HL-60 (cell line): ENCODE data around the gene PTGDS.

ENCODE experiments used
- DNase-seq, 2 experiments: peaks; one replicate each; pipeline ENCODE4 v3.0.0-alpha.2; 2010 to 2020; ENCODE audit warnings: low read depth in 1 of 2, low spot score in 1 of 2
- H3K27ac ChIP-seq: fragments of 250-450 bp; sonication (Bioruptor Pico); replicated peaks from 2 replicates; pipeline ENCODE4 v1.5.1; 2020; ENCODE audit warnings: mild to moderate bottlenecking, moderate library complexity
- H3K27me3 ChIP-seq: fragments of 250-450 bp; sonication (Bioruptor Pico); 2 replicates; pipeline ENCODE4 v1.5.1; 2021; ENCODE audit warnings: mild to moderate bottlenecking, moderate library complexity; ENCODE audit not compliant: insufficient read depth, poor library complexity, severe bottlenecking
- H3K4me3 ChIP-seq: replicated peaks from 2 replicates; pipeline ENCODE4 v1.5.1; 2011; ENCODE audit warnings: mild to moderate bottlenecking, control low read depth, low read length; ENCODE audit not compliant: insufficient read depth
- CTCF ChIP-seq: IDR thresholded peaks from one replicate; pipeline ENCODE4 v1.5.1; 2011; ENCODE audit warnings: low read length, control low read depth, inconsistent platforms; ENCODE audit not compliant: insufficient read depth
- GABPA ChIP-seq: IDR thresholded peaks from 2 replicates; pipeline ENCODE4 v1.6.1; 2012; ENCODE audit warnings: low read depth
- POLR2AphosphoS5 ChIP-seq: IDR thresholded peaks from 2 replicates; pipeline ENCODE4 v1.6.1; 2012; ENCODE audit warnings: low read depth
- SPI1 ChIP-seq: IDR thresholded peaks from 2 replicates; pipeline ENCODE4 v1.6.1; 2012; ENCODE audit warnings: low read depth, mild to moderate bottlenecking, borderline replicate concordance
- TF ChIP-seq, protein P1 (sequence below): IDR thresholded peaks from 2 replicates; pipeline ENCODE4 v1.6.1; 2012; ENCODE audit warnings: low read depth; ENCODE audit not compliant: insufficient replicate concordance

Gene PTGDS

DNA sequence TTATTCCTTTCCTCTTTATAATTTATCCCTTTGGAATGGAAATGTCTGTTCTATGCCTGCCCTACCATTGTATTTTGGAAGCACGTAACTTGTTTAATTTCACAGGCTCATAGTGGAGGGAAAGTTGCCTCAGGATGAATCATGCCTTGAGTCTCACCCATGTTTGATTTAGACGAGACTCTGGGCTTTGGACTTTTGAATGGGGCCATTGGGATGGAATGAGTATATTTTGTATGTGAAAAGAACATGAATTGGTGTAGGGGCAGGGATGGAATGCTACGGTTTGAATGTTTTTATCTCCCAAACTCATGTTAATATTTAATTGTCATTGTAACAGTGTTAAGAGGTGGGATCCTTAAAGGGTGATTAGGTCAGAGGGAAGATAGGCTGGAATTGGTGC, 43.0 kb upstream of the PTGDS start:
- DNase-seq: no peak
- no peak overlapping the region for H3K4me3 ChIP-seq
- TF ChIP-seq SPI1: no peak
- TF ChIP-seq, protein P1, sequence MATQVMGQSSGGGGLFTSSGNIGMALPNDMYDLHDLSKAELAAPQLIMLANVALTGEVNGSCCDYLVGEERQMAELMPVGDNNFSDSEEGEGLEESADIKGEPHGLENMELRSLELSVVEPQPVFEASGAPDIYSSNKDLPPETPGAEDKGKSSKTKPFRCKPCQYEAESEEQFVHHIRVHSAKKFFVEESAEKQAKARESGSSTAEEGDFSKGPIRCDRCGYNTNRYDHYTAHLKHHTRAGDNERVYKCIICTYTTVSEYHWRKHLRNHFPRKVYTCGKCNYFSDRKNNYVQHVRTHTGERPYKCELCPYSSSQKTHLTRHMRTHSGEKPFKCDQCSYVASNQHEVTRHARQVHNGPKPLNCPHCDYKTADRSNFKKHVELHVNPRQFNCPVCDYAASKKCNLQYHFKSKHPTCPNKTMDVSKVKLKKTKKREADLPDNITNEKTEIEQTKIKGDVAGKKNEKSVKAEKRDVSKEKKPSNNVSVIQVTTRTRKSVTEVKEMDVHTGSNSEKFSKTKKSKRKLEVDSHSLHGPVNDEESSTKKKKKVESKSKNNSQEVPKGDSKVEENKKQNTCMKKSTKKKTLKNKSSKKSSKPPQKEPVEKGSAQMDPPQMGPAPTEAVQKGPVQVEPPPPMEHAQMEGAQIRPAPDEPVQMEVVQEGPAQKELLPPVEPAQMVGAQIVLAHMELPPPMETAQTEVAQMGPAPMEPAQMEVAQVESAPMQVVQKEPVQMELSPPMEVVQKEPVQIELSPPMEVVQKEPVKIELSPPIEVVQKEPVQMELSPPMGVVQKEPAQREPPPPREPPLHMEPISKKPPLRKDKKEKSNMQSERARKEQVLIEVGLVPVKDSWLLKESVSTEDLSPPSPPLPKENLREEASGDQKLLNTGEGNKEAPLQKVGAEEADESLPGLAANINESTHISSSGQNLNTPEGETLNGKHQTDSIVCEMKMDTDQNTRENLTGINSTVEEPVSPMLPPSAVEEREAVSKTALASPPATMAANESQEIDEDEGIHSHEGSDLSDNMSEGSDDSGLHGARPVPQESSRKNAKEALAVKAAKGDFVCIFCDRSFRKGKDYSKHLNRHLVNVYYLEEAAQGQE: no peak
- TF ChIP-seq POLR2AphosphoS5: no peak
- no peak for TF ChIP-seq GABPA
- TF ChIP-seq CTCF: no peak
- no peaks in the 10 kb centered on the region for H3K27me3 ChIP-seq
- H3K27ac ChIP-seq: no peak overlapping the region

DNA sequence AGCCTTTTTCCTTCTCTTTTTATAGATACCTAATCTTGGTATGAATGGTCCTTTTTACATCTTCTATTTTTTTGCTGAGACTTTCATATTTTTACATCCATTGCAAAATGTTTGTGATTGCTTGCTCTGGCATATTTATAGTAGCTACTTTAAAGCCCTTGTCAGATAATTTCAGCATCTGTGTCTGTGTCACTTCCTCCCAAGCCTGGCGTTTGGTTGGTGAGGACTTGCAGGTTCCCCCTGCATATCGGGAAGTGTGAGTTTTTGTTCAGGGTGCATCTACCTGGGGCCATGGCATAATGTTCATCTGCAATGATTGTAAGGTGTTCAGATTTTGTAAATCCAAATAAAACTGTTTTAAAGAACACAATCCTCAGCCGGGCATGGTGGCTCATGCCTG, 41.7 kb upstream of the PTGDS start:
- H3K27me3 ChIP-seq: no peaks in the 10 kb centered on the region
- TF ChIP-seq POLR2AphosphoS5: no peak
- TF ChIP-seq, protein P1: no peak
- peak; percentile 35; the same call in 1 of the 2 replicates for TF ChIP-seq SPI1
- no peak for TF ChIP-seq CTCF
- H3K27ac ChIP-seq: no peak overlapping the region
- peak in 1 of 2 experiments; percentile 27 for DNase-seq
- no peak overlapping the region for H3K4me3 ChIP-seq

DNA sequence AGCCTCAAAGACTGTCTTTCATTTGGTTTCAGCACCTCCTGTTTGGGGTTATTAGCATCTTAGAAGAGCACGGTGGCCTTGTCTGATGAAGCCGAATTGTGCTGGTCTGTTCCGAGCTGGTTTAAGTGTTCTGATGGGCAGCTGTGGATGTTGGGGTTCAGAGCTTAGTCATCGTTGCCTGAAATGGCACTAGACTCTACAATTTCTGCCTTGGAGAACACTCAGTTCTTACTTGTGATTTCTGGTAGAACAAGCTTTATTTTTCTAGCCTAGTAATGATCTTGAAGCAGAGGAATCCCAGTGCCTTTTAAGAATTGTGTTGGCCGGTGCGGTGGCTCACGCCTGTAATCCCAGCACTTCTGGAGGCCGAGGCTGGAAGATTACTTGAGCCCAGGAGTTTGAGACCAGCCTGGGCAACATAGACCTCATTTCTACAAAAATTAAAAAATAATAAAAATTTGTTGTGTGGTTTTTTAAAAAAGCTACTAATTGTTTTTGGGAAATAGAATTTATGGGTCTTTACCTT, 40.6 kb upstream of the PTGDS start:
- DNase-seq: no peak

More for the DNA sequence above, 40.6 kb upstream of the PTGDS start:
- H3K4me3 ChIP-seq: no peak overlapping the region
- TF ChIP-seq CTCF: no peak
- no peak for TF ChIP-seq GABPA
- H3K27ac ChIP-seq: no peak overlapping the region
- H3K27me3 ChIP-seq: no peaks in the 10 kb centered on the region
